ENCODE data around the gene TMEM62.
"Not testable (repeated sequence)": the region's sequence is repeated elsewhere in the genome, so short reads cannot be mapped to it uniquely, and the experiment has no call there.

TMEM62 gene

DNA sequence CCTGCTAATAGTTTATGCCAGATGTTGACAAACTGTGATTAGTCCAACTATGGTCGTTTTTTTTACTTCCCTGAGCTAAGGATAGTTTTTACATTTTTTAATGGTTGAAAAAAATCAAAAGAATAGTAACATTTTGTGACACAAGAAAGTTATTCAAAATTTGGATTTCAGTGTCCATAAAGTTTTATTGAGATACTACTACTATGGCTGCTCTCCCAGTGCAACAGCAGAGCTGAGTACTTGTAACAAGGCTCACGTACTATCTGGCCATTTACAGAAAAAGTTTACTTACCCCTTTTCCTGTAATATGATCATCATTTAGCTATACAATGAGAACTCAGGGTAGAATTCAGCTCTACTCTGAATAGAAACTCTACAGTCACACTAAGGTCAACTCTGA lies 11.5 kb upstream of the TMEM62 start:
- no peak for DNase-seq (ENCODE audit: low read depth in 2 of 2)

DNA sequence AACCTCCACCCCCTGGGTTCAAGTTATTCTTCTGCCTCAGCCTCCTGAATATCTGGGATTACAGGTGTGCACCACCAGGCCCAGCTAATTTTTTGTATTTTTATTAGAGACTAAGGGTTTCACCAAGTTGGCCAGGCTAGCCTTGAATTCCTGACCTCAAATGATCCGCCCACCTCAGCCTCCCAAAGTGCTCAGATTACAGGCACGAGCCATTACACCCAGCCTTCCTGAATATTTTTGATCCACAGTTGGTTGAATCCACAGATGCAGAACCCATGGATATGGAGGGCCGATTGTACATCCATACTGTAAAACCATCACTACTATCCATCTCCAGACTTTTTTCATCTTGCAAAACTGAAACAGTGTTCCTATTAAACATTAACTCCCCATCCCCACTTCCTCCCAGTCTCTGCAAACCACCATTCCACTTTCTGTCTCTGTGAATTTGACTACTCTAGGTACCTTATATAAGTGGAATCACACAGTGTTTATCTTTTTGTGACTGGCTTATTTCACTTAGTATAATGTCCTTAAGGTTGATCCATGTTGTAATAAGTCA lies 8.2 kb upstream of the TMEM62 start:
- DNase-seq (ENCODE audit: low read depth in 2 of 2) = no peak

DNA sequence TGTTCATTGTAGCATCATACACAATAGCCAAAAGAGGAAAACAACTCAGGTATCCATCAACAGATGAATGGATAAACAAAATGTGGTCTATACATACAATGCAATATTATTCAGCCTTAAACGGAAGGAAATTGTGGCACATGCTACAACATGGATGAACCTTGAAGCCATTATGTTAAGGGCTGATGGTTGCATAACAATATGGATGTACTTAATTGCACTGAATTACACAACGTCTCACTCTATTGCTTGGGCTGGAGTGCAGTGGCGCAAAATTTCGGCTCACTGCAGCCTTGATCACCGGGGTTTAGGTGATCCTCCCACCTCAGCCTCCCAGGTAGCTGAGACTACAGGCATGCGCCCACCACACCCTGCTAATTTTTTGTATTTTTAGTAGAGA lies 7.0 kb upstream of the TMEM62 start:
- no peak for DNase-seq (ENCODE audit: low read depth in 2 of 2)

DNA sequence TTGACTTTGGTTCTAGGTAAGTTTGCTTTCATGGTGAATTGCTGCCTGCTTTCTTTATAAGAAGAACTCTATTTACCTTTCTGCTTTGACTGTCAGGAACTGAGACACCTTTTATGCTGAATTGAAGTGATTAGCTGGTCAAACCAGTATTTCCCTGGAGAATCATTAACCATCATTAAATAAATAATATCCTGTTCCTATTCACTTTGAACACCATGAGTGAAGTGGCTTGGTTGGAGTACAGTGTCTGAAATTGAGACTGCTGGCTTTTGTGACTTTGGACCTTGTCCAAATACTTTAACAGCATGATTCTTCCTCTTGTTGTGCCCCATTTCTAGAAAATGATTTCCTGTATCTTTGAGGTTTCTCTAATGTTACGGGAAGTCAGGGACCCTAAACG lies 5.6 kb upstream of the TMEM62 start:
- DNase-seq (ENCODE audit: low read depth in 2 of 2) = no peak

DNA sequence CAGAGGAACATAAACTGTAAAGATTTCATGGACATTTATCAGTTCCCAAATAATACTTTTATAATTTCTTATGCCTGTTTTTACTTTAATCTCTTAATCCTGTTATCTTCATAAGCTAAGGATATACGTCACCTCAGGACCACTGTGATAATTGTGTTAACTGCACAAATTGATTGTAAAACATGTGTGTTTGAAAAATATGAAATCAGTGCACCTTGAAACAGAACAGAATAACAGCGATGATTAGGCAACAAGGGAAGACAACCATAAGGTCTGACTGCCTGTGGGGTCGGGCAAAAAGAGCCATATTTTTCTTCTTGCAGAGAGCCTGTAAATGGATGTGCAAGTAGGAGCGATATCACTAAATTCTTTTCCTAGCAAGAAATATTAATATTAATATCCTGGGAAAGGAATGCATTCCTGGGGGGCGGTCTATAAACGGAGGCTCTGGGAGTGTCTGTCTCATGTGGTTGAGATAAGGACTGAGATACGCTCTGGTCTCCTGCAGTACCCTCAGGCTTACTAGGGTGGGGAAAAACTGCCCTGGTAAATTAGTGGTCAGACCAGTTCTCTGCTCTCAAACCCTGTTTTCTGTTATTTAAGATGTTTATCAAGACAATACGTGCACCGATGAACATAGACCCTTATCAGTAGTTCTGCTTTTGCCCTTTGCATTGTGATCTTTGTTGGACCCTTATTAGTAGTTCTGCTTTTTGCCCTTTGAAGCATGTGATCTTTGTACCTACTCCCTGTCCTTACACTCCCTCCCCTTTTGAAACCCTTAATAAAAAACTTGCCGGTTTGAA lies 5.0 kb upstream of the TMEM62 start:
- not testable (repeated sequence) for DNase-seq (ENCODE audit: low read depth in 2 of 2)

DNA sequence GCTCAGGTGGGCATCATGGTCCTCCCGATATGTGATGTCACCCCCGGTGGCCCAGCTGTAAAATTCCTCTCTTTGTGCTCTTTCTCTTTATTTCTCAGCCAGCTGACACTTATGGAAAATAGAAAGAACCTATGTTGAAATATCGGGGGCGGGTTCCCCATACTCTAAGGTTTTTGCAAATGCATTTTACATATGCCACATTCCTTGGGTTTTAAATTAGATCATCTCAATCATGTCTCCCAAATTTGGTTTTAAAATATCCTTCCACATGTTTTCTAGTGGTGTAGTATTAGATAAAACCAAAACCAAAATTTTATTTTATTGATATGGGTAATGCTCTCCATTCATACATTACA lies 4.4 kb upstream of the TMEM62 start:
- no peak for DNase-seq (ENCODE audit: low read depth in 2 of 2)

DNA sequence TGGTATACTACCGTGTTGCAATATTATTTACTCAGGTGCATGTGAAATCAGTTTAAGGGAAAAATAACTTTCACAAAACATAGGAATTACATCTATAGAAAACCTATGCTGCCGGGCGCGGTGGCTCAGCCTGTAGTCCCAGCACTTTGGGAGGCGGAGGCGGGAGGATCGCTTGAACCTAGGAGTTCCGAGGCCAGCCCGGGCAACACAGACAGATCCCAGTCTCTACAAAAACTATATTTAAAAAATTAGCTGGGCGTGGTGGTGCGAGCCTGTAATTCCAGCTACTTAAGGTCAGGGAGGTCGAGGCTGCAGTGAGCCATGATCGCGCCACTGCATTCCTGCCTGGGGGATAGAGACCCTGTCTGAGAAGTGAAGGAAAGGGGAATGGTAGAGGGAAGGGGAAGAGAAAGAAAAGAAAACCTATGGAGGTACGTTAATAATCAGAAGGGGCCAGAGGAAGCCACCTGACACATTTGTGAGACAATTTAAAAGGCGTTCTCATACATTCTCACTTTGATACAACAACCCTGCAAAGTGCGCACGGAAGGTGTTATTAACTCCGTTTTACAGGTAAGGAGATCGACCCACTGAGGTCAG lies 456 bp upstream of the TMEM62 start:
- no peak for DNase-seq (ENCODE audit: low read depth in 2 of 2)

DNA sequence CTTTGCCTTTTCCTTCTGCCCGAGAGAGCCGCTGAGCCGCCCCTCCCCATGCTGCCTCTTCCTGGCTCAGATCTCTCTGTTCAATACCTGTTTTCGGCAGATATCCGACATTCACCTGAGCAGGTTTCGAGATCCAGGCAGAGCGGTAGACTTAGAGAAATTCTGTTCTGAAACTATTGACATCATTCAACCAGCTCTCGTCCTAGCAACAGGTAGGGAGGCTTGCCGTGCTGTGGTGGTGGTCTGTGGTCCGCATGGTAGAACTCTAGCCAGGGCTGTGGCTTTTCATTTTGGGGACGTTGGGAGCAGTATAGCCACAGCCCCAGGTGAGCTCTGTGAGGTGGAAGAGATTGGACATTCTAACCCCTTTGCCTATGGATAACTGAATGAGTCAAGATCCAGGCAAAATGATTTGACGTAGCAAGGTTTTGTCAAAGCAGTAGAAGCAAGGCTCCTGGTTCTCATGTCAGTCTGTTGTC lies 810 bp downstream of the TMEM62 start:
- DNase-seq (ENCODE audit: low read depth in 2 of 2) = no peak

DNA sequence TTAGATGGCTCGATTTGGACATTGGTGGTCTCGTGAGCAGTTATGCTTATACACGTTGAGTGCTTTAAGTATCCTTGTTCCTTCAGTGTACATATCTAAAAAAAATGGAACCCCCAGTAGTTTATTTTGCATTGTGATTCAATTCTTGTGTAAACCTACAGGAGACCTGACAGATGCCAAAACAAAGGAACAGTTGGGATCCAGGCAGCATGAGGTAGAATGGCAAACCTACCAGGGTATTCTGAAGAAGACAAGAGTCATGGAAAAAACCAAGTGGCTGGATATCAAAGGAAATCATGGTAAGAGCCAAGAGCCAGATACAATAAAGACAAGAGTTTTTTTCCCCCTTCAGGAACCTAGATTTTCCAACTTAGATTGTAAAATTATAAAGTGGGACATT lies 2.0 kb downstream of the TMEM62 start:
- no peak for DNase-seq (ENCODE audit: low read depth in 2 of 2)

DNA sequence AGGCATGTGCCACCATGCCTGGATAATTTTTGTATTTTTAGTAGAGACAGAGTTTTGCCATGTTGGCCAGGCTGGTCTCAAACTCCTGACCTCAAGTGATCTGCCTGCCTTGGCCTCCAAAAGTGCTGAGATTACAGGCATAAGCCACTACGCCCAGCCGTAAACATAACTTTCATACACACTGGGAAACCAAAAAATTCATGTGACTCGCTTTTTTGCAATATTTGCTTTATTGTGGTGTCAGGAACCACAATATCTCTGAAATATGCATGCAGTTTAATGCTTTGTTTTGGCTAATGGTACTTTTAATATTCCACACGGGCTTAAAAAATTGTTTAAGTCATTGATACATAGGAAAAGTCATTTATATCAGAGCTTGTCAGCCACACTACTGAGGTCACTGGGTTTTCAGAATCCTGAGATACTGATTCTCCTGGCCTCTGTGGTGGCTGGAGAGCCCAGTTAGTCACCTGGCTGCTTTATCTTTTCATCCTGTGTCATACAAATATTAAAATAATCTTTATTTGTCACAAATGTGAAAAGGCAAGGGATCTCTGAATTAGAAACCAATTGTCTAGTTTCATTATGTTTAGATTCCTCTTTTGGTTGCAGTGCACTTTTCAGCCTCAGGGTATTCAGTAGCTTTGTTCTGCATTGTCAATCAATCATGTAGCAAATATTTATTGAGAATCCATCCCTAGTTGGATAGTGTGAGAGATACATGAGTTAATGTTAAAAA lies 10.0 kb downstream of the TMEM62 start:
- DNase-seq (ENCODE audit: low read depth in 2 of 2) = no peak

DNA sequence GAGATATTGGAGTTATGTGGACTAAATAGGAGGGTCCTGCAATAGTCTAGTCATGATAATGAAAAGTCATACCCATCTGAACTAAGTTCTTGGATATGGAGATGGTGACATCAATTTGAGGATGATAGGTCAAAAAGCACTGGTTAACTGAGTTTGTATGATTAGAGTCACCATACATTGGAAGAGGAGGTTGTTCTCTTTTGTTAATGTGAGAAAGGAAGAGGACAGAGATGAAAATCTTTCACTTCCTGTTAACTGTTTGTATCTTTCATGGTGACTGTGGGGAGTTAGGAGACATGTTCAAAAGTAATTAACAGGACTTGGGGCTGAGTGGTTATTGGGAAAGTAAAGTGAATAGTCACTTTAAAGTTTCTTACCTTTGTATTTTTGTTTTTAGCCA lies 11.1 kb downstream of the TMEM62 start:
- no peak for DNase-seq (ENCODE audit: low read depth in 2 of 2)

DNA sequence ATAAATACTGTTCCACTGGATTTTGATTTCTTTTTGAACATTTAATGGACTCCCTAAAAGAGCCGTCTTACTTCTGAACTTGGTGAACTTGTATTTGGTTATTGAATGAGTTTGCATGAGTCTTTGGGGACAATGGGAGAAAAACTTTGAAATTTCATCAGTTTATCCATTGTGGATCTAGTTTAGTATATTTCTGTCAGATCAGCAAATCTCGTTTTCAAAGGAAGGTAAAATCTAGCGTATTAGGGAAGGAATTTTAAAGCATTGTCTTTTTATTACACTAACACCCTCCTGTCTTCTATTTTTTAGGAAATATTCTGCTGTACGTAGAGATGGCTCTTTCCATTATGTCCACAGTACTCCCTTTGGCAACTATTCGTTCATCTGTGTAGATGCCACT lies 12.8 kb downstream of the TMEM62 start:
- DNase-seq (ENCODE audit: low read depth in 2 of 2) = no peak

DNA sequence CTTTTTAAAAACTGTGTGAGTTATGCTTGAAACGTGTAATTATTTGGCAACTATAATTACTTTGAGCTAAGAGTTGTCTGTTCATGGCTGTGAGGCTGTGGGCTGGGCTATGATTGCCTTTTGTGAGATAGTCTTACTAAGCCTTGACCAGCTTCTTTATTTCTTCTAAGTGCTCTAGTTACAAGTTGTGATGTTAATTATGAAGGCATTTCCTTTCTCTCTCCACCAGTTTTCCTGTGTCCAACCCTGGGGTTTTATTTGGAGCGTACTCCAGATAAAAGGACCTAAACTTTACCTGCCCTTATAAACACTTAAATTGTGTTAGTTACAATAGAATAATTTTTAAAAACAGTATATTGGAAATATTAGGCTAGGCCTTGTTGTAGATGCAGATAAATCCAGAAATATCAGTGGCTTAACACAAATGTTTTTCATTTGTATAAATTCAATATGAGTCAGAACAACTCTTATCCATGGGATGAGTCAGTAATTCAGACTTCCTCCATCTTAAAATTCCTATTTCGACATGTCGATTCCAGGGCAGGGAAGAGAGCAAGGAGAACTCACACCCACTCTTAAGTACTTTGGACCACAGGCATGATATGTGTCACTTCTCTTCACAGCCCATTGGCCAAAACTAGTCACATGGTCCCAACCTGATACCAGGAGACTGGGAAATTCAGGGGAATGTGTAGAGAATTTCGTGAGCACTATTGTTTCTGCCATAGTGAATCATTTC lies 17.0 kb downstream of the TMEM62 start:
- no peak for DNase-seq (ENCODE audit: low read depth in 2 of 2)

DNA sequence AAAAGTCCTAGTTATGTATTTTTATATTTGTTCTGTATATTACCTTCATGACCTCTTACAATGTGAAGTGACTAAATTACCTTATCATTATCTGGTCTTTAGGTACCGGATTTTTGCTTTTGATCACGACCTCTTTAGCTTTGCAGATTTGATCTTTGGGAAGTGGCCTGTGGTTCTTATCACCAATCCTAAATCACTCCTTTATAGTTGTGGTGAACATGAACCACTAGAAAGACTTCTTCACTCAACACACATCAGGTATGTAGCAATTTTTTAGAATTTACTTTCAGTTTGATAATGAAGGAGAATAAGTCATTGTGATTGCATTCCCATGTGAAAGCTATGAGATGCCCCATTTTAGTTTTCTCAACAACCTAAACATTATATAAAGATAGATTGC lies 18.3 kb downstream of the TMEM62 start:
- no peak for DNase-seq (ENCODE audit: low read depth in 2 of 2)

DNA sequence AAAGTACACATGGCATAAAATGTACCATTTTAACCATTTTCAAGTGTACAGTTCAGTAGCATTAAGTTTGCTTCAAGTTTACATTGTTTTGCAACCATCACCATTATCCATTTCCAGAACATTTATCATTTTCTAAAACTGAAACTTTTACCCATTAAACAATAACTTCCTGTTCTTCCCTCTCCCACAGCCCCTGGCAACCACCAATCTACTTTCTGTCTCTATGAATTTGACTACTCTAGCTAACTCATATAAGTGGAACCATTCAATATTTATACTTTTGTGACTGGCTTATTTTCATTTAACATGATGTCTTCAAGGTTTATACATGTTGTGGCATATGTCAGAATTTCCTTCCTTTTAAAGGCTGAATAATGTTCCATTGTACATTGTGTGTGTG lies 19.9 kb downstream of the TMEM62 start:
- DNase-seq (ENCODE audit: low read depth in 2 of 2) = no peak

DNA sequence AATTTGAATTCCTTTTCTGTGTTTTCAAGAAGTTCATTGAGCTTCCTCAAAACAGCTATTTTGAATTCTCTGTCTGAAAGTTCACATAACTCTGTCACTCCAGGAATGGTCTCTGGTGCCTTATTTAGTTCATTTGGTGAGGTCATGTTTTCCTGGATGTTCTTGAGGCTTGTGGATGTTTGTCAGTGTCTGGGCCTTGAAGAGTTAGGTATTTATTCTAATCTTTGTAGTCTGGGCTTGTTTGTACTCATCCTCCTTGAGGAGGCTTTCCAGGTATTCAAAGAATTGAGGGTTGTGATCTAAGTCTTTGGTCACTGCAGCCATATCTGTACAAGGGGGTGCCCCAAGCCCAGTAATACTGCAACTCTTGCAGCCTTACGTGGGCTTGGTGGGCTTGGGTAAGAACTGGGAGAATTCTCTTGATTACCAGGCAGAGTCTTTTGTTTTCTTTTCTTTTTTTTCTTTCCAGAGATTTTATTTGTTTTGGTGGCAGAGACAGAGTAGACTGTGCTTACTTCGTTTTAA lies 32.5 kb downstream of the TMEM62 start:
- no peak for DNase-seq (ENCODE audit: low read depth in 2 of 2)

DNA sequence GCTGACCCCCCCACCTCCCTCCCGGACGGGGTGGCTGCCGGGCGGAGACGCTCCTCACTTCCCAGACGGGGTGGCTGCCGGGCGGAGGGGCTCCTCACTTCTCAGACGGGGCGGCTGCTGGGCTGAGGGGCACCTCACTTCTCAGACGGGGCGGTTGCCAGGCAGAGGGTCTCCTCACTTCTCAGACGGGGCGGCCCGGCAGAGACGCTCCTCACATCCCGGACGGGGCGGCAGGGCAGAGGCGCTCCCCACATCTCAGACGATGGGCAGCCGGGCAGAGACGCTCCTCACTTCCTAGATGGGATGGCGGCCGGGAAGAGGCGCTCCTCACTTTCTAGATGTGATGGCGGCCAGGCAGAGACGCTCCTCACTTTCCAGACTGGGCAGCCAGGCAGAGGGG lies 33.9 kb downstream of the TMEM62 start:
- not testable (repeated sequence) for DNase-seq (ENCODE audit: low read depth in 2 of 2)

DNA sequence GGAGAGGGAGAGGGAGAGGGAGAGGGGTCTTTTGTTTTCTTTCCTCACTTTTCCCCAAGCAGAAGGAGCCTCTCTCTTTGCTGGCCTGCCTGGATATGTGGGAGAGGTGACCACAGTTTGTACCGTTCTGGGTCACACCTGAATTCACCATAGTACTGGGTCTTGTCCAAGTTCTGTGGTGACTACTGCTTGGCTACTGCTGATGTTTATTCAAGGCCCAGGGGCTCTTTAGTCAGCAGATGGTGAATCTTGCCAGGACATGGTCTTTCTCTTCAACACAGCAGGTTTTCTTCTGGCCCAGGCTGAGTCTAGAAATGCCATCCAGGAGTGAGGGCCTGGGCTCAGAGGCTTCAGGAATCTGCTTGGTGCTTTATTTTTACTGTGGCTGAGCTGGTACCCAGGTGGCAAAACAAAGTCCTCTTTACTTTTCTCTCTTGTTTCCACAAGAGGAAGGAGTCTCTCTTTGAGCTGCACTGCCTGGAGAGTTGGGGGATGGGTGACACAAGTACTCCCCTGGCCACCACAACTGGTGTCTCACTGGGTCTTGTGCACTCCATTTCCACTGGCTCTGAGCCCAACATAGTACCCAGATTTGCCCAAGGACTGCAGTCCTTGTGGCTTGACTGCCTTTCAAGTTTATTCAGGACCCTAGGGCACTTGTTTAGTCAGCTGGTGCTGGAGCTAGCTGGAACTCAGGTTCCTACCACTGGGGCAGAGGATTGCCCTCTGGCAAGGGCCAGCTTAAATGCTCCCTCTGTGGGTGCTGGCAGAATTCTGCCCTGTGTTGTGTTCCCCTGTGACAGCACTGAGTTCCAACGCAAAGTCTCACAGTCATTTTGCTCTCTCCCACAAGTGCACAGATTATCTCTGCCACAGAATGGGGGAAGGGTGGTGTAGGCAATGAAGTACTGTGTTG lies 35.1 kb downstream of the TMEM62 start:
- DNase-seq (ENCODE audit: low read depth in 2 of 2) = no peak

DNA sequence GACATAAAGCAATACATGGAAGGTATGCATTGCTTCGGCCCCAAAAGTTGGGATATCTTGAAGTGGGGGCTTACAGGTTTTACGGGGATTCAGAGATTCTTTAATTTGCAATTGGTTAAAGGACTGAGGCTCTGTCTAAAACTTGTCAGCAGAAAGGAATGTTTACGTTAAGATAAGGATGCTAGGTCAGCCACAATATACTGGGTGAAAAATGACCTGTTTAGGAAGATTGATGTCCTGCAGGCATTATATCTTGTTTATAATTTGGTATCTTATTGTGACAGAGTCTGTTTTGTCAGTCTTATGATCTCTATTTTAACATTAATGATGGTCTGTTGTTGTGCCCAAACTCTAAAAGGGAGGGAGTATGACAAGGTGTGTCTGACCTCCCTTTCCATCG lies 36.5 kb downstream of the TMEM62 start:
- no peak for DNase-seq (ENCODE audit: low read depth in 2 of 2)

DNA sequence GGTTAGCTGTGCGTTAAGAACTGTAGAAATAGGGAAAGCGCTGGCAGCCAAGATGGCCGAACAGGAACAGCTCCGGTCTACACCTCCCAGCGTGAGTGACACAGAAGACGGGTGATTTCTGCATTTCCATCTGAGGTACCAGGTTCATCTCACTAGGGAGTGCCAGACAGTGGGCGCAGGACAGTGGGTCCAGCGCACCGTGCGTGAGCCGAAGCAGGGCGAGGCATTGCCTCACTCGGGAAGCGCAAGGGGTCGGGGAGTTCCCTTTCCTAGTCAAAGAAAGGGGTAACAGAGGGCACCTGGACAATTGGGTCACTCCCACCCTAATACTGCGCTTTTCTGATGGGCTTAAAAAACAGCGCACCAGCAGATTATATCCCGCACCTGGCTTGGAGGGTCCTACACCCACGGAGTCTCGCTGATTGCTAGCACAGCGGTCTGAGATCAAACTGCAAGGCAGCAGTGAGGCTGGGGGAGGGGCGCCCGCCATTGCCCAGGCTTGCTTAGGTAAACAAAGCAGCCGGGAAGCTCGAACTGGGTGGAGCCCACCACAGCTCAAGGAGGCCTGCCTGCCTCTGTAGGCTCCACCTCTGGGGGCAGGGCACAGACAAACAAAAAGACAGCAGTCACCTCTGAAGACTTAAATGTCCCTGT lies 42.4 kb downstream of the TMEM62 start:
- DNase-seq (ENCODE audit: low read depth in 2 of 2) = not testable (repeated sequence)

All from stimulated activated CD8-positive, alpha-beta memory T cell treated with anti-CD3 and anti-CD28 coated beads, Interleukin-7, amount 100 ng/mL, for 4 hours (primary cell).